HG03060 (cell line): ENCODE results near the gene COL8A1.

Experiments
- ATAC-seq: cut with Tn5 transposase; IDR thresholded peaks from one replicate; pipeline ENCODE4 v1.9.1; 2021; ENCODE audit warnings: low read depth, moderate number of reproducible peaks; ENCODE audit not compliant: unreplicated experiment

The COL8A1 gene

DNA sequence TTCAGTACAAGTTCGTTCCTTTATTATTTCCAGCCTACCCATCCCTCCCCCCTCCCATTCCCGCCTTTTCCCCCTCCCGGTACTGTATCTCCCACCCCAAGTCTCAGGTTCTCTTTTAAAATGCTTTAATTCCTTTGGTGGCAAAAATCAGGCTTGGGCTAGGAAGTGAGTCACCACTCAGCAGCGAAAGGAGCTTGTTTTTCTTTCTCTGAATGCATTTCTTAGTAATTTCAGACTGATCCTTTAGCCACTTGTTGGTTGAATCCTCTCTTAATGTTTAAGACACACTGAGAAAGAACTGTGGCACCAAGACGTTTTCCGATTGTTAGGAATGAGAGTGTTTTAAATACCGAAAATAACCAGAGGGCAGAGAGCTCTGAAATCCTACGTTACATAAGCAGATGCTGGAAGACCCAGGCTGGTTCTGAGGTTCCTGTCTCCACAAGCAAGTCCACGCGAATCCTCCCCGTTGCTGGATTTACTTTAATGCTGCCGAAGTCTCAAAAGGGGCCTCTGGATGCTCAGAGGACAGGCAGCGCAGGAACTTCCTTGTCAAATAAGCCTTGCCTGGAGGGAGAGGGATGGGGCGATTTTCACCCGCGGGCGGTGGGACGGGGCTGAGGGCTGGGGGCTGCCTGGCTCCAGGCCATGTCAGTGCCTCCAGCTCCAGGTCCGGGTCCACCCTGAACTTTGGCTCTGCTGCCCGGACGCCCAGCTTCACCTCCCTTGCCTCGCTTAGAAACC, 854 bp upstream of the COL8A1 start:
- ATAC-seq, result no peak

DNA sequence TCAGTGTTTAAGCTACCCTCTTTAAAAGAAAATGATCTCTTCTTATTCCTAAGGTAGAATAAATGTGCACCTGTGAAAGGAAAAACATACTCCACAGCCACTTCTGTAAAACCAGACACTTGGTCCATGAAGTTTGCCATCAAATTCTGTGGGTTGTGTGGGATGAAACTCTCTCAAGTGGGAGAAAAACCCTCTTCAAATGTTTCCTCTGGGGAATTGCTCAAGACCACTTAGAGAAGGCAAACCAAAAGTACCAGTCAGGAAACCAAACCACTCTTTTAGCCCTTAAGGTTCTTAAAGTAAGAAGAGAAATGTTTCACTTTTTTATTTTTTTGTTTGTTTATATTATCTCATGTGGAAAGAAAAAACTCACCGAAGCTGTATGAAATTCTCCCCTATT, 1.2 kb downstream of the COL8A1 start:
- ATAC-seq, result no peak

DNA sequence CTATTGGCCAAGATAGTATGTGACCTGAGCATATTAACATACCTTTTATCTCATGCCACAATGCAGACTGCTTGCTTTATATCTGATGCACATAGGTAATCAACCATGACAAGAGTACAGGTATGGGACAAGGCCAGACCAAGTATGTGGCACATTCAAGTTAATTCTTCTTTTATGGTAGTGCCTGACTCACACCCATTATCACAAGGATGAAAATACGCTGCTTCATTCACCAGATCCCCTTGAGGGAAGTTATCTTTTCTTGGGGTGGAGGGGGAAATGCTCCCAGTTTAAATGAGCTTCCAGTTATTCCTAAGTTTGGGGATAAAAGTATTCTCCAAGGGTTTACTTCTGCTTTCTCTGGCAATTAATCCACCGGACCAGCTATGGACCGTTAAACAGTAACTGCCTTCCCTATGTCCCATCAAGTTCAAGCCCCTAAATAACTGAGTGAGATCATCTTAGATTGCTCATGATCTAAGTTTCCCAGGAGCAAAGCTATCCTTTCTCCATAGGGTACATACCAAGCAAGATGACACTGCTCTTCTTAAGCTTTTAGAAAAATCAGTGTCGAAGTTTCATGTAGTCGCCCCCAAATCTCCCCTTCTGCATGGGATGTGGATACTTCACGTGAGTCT, 1.9 kb downstream of the COL8A1 start:
- no peak for ATAC-seq

DNA sequence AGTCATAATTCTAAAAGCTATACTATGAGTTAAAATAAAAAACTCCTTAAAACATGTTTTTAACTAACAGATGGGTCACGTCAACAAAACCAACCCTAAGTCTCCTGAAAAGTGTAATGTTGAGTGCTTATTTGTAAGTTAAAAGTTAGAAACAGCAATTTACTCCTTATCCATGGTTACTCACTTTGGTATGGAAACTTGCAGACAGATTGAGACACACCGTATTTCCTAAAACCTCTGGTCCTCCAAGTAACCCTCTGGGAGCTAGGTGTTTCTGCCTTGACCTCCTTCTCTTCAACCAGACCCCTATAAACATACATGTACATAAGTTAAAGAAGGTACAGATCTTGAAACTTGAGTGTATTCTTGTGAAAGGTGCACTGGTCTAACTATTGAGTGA, 3.1 kb downstream of the COL8A1 start:
- ATAC-seq, result no peak

DNA sequence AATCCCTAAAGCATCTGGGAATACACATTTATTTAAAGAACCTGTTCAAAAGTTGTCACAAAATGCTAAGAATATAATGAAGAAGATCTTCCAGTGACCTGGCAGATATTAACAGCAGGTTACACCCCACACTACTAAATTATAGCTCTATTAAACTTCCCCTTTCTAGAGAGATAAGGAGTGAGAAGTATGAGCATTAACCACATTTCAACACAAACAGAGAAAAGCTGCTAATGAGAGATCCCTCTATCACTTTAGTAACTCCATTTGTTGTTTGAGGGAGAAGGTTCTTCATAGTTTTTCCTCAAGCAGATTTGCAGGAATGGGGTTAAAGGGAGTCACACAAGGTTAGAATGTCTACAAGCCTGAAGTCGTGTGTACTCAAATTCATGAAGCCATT, 3.6 kb downstream of the COL8A1 start:
- ATAC-seq, result no peak

DNA sequence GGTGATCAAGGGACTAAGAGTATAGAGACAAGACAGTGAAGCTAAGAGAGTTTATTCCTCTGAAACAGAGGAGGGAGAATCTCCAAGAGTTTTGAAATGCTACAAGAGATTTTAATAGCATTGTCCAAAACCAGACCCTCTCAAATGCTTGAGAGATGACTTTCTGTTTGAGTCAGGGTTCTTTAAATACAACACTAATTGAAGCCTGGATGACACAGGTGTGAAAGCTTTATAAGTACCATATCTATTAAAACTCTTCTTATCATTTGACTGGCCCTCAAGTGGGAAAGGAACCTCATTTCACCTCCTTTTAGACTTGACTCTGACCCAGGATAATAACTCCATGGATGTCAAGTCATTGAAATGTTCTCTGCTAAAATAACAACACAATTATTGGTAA, 5.6 kb downstream of the COL8A1 start:
- no peak for ATAC-seq

DNA sequence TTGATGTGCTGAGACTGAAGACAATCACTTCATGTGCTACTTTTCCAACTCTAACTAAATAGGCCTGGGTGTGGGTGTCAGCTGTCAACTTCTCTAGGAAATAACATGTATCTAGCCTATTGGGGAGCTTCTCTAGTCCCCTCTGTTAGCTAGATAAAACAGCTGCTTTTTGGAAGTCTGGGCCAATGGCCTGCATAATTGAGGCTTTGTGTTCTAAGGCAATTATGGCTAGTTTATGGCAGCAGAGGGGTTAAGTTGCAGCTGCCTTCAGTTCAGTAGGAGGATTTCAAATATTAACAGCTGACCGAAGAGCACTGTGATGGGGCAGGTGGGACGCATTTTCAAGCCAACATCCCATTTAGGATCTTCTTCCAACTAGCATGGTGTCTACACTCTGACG, 6.4 kb downstream of the COL8A1 start:
- no peak for ATAC-seq

DNA sequence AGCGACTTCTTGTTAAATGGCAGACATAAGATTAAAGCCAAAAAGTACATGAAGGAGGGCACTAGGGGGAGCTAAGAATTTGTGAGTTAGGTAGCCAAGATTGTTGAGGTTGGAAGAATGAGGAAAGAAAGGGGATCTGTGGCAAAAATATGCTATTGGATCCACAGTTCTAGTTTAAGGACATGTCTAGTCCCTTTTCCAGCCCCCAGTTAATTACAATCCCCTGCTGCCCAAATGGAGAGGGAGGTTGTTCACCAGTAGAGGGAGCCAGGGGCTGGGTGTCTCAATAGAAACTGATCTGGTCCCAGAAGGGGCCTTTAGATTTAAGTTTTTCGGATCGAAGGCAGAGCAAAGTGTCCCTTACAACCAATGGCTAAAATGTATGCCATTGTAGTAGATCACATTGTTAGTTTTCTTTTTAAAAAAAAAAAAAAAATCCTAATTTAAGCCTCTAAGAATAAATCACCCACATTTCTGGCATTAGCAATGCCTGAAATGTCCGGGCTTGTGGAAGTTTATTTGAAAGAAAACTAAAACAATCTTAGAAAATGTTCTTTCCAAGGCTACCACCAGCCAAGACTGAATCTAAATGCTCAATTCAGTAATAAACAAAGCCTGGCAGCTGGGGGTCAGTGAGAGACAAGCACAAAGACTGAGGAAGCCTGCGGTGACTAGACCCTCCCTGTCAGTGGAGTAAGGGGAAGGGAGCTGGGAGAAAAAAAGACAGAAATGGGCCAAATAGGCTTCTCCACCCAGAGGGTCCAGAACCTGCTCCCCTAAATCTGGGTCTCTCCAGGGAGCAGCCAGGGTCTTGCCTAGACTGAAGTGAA, 7.1 kb downstream of the COL8A1 start:
- ATAC-seq, result no peak

DNA sequence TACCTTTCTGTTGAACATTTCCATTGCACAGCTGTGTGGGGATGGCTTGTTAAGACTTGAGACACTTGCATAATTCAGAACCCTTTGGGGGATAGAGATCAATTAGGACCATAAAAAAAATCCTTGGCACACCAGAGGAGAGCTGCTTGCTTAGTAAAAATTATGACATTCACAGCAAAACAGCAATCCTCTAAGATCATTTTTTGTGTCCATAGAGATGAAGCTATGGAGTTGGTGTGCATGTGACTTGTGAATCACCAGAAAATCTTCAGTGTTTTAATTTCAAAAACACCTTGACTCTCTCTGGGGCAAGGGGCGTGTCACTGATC, 7.7 kb downstream of the COL8A1 start:
- ATAC-seq, result no peak

DNA sequence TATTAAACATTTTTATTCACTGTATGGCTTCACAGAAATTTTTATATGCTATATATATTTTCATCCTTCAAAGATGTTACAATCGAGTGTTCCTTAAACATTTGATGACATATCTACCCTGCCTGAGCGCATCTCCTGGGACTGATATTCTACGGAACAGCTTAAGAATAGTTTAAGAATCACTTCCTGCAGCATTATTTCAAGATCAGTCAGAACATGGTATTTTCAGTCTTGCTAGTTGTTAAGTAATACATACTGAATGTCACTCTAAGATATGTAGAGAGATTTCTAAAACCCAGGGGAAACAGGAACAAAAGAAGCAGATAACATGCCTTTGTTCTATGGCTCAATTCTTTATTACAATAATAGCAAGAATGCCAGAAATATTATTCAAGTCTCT, 8.7 kb downstream of the COL8A1 start:
- ATAC-seq, result no peak

DNA sequence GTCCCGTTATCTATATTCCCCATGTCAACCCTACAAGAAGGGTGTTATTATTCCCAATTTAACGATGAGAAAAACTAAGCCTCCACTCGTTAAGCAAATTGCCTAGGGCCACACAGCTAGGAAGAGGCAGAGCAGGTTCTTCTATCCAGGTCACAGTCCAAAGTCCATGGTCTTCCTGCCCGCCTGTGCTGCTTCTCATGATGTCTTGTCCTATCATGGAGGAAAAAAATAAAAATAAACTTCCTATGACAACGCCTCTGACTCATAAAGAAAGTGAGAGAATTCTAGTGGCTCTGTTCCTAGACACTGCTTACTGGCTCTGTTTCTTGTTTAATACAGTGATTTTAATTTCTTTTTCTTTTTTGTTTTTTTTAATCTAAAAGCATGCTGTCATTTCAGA, 9.7 kb downstream of the COL8A1 start:
- no peak for ATAC-seq

DNA sequence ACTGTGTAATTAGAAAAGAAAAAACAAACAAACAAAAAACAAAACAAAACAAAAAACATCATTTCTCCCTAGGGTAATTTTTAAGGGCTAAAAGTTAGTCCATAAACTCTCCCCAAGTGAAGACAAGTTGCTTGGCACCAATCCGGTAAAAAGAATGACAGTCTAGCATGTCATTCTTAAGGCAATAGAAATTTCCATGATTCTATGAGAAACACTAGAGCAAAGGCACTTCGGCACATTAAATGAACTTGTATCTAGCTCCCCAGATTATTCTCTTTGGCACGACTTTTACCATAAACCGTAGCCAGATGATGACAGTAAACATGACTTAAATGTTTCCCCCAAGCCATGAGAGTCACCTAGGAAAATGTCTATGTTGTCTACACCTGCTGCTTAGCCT, 10.1 kb downstream of the COL8A1 start:
- ATAC-seq, result no peak

DNA sequence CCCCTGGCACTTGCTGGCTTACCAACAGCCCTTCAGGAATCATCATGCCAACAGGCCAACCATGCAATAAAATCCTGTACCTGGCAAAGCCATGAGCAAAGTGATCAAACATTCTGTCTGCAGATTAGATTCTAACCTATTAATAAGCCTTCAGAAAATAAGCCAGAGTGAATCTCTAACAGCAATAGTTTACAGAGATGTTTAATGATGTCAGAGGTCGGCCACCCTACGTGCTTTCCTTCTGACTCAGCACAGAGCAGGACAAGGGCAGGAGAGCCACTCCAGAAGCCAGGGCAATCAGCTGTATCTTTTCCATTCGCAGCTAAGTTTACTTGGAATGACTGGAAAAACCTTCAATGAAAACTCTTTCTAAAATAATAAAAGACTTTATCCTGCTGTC, 13.1 kb downstream of the COL8A1 start:
- ATAC-seq, result no peak

DNA sequence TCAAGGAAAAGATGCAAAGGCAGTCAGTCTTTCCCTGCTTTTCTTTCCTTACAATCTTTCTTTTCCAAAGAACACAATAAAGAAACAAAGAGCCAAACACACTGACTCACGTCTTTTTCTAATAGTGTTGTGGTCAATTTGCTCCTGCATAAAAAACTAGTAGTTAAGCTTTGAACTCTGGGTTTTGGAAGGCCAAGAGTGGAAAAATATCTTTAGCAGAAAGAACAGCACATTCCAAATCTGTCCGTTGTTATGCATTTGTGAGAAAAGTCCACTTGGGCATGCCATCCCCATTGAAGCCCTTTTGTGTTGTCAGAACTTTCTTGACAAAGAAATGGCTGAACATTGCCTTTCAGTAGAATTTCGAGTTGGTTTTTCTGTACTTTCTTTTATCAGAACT, 18.2 kb downstream of the COL8A1 start:
- no peak for ATAC-seq

DNA sequence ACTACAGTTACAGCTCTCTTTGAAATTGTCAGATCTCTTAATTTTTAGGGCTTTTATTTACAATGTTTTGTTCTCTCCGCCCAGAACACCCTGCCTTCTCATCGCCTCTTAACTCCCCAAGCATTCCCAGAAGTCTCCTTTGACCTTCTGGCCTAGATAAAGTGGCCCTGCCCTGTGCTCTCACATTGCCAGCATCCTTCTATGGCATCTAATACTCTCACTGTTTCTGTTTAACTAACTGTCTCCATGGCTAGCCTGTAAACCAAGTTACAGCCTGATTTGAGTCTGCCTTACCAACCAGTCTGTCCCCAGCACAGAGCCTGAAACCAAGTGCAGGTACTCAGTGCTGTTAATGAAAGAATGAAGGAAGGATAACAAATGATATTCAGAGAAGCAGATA, 19.9 kb downstream of the COL8A1 start:
- ATAC-seq, result no peak

DNA sequence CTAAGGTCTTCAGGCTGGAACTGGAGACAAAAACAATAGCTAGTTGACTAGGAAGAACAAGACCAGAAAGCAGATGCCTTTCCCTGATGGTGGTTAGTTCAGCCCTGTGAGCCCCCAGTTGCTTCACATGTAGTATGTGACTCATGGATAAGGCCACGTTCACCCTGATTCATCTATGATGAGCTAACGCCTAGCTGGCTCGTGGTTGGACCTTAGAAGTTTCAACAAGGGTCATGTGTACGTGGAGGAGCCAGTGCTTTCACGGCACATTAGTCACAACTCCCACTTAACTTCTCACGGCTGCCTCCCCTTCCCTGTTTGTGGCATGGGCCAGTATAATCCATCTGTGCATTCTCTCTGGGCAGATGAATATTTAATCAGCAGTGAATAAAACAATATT, 20.6 kb downstream of the COL8A1 start:
- no peak for ATAC-seq

DNA sequence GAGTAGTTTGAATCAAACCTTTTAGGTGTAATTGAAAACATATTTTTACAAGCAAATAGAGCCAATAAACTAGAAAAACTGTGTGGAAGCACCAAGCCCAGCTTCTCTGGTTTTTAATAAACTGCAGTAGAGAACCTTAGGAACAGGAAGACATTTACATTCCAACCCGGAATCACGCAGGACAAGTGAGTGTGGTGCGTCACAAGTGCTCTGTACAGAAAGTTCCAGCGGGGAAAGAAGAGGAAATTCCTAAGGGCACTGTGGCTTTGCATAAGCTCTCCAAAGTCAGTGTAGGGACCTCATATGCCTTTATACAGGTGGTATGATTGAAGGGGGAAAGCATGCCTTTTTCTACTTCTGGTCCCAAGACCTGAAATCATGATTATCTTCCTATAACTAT, 21.6 kb downstream of the COL8A1 start:
- ATAC-seq, result no peak

DNA sequence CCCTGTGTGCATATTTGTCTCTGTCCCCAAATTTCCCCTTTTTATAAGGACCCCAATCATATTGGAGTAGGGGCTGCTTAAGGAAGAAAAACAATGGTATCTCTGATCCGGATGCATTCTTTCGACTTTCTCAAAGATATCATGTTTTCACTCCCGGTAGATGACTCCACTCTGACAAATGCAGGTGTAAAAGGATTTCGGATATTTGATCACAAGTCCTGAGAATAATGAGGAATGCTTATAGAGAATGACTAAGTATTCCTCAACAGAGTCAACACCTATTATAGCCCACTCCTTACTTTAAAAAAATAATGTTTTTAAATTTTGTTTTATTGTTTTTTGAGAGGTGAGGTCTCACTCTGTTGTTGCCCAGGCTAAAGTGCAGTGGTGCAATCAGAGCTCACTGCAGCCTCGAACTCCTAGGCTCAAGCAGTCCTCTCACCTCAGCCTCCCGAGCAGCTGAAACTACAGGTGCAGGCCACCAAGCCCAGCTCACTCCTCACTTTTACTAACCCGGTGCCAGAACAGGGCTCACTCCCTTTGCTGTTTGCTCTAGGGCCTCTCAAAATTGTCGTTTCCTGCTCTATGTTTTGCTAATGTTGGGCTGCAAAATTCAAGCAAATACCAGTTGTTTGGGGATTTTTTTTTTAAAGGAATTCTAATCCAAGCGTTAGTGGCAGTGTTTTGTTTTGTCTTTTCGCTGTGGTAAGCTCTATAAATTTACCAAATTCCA, 24.6 kb downstream of the COL8A1 start:
- no peak for ATAC-seq

DNA sequence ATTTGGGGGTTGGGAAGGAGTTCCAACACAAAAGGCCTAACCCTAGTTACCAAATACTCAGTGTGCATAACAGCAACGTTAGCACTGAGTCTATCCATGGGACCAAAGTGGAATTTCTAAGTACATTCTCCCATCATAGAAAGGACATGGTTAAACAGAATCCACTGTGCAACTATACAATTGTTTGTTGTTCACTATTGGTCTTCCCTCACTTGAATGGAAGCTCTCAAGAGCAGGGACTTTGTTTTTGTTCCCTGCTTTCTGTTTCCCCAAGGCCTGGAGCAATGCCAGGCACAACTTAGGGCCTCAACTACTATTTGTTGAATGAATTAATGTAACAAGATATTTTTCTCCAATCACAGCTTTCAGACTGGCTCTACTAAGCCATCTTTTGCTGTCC, 25.6 kb downstream of the COL8A1 start:
- ATAC-seq, result no peak

DNA sequence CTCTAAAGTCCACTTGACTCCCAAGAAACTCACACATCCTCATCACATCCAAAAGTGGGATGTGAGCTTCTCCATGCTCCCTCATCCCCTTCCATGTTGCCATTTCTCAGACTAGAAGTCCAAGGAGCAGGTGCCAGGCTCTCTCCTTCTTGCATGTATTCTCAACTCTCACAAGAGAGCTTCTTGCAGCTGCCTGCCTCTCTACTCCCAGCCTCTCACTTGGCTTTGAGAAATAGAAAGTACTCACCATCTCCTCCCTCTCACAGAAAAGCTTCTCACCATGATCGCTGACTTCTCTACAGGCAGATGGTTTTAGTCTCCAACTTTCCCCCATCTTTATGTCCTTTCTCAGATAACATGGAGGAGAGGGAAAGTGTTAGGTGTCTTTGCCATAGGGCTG, 26.6 kb downstream of the COL8A1 start:
- ATAC-seq, result no peak

DNA sequence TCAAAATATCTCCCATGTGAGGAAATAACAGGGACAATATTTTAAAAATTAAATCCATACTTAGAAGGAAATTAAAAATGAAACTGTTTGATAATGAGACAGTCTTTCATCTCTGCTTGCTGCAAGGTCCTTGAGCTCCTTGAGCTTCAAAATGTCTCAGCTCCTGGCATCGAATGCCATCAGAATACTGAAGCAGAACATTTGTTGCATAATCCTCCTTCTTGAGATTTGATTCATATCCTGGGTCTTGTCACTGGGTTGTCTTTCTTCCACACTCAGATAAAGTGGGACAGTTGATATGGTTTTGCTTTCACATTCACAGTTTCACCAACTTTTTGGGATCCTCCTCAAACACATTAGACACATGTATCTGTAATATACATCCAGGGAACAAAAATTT, 27.8 kb downstream of the COL8A1 start:
- ATAC-seq, result no peak
